Measurements from ENCODE around the gene PWWP2B.

The PWWP2B gene

GRCh38 chr10:132397036-132397541 lies at the start of gene PWWP2B:
Gene PWWP2B, plus strand, starts transcription at chr10:132397200. Its CDS starts 27 bp downstream, at chr10:132397227.
- DNase-seq, result peak; percentile 40 to 71 (median 56)

GRCh38 chr10:132347211-132347930 lies 49.6 kb upstream of the PWWP2B start:
- no peak for DNase-seq

GRCh38 chr10:132347931-132348267 lies 49.1 kb upstream of the PWWP2B start:
- no peak for DNase-seq

- no peak for DNase-seq
Observed at GRCh38 chr10:132349766-132350165, 47.2 kb upstream of the PWWP2B start.

- DNase-seq, result no peak
Observed at GRCh38 chr10:132350391-132350790, 46.6 kb upstream of the PWWP2B start.

GRCh38 chr10:132350946-132351345 lies 46.1 kb upstream of the PWWP2B start:
- DNase-seq, result no peak

- DNase-seq, result no peak
Observed at GRCh38 chr10:132351611-132352010, 45.4 kb upstream of the PWWP2B start.

GRCh38 chr10:132352462-132353308 lies 44.3 kb upstream of the PWWP2B start:
- peak; percentile 30 to 78 (median 63) for DNase-seq

- DNase-seq, result no peak
Observed at GRCh38 chr10:132353456-132354355, 43.3 kb upstream of the PWWP2B start.

- no peak for DNase-seq
Observed at GRCh38 chr10:132354356-132355094, 42.5 kb upstream of the PWWP2B start.

GRCh38 chr10:132355297-132355696 lies 41.7 kb upstream of the PWWP2B start:
- DNase-seq, result no peak

GRCh38 chr10:132355754-132356153 lies 41.2 kb upstream of the PWWP2B start:
- DNase-seq, result no peak

- no peak for DNase-seq
Observed at GRCh38 chr10:132356621-132357195, 40.3 kb upstream of the PWWP2B start.

GRCh38 chr10:132357286-132358058 lies 39.5 kb upstream of the PWWP2B start:
- DNase-seq, result no peak

- DNase-seq, result no peak
Observed at GRCh38 chr10:132359305-132360040, 37.5 kb upstream of the PWWP2B start.

GRCh38 chr10:132360766-132361447 lies 36.1 kb upstream of the PWWP2B start:
- peak in 1 of 6 experiments; percentile 13 for DNase-seq

- no peak for DNase-seq
Observed at GRCh38 chr10:132361581-132362101, 35.4 kb upstream of the PWWP2B start.

- DNase-seq, result no peak
Observed at GRCh38 chr10:132362151-132362611, 34.8 kb upstream of the PWWP2B start.

GRCh38 chr10:132363376-132363775 lies 33.6 kb upstream of the PWWP2B start:
- no peak for DNase-seq

Measured in stimulated activated naive CD4-positive, alpha-beta T cell (primary cell).